ENCODE results near the gene GET3. TPM values are rescaled to one million over a fixed set of nuclear protein-coding genes. Genes with fewer than 3 reads are reported as not detected.
"Not testable (repeated sequence)": the region's sequence is repeated elsewhere in the genome, so short reads cannot be mapped to it uniquely, and the experiment has no call there.

GET3 gene
- polyA plus RNA-seq, 3 donors, result 76.6 to 94.6 (median 82.7) TPM

GRCh38 chr19:12796146-12797071, 59.1 kb downstream of the GET3 start:
- peak in 2 of 11 donors; percentile 73 to 82 for DNase-seq (ENCODE audit: extremely low read depth in 1 of 11, low read depth in 9 of 11, low spot score in 4 of 11)

DNA sequence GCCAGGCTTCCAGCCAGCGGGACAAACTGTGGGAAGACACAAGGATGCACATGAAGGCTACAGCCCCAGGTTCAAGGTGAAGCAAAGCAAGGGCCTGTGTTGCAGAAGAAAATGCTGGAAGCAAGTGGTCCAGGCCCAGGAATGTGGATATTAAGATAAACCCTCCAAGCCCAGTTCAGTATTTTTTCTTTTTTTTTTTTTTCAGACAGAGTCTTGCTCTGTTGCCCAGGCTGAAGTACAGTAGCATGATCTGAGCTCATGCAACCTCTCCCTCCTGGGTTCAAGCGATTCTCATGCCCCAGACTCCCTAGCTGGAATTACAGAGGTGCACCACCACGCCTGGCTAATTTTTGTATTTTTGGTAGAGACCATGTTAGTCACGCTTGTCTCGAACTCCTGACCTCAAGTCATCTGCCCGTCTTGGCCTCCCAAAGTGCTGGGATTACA, 59.9 kb downstream of the GET3 start:
- DNase-seq (ENCODE audit: extremely low read depth in 1 of 11, low read depth in 9 of 11, low spot score in 4 of 11), result no peak

DNA sequence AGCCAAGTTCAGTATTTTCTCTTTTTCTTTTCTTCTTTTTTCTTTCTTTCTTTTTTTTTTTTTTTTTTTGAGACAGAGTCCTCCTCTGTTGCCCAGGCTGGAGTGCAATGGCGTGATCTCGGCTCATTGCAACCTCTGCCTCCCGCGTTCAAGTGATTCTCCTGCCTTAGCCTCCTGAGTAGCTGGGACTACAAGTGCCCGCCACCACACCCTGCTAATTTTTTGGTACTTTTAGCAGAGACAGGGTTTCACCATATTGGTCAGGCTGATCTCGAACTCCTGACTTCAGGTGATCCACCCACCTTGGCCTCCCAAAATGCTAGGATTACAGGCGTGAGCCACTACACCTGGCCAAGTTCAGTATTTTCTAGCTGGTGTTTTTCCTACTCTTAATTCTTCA, 60.3 kb downstream of the GET3 start:
- DNase-seq (ENCODE audit: extremely low read depth in 1 of 11, low read depth in 9 of 11, low spot score in 4 of 11), result not testable (repeated sequence)

Other genes with a start within 250 kb of the GET3 start
- 10 to 100 TPM; 12.2 to 13.0 (median 12.5) TPM for gene ZNF564, start 186.0 kb upstream of the GET3 start, polyA plus RNA-seq (ENCODE audit: insufficient read length in 3 of 3)
- gene ZNF490, start 126.7 kb upstream of the GET3 start, polyA plus RNA-seq (ENCODE audit: insufficient read length in 3 of 3), result 1 to 10 TPM; 4.3 to 5.0 (median 4.4) TPM
- gene ZNF791, start 126.6 kb upstream of the GET3 start, polyA plus RNA-seq (ENCODE audit: insufficient read length in 3 of 3), result 10 to 100 TPM; 20.0 to 26.8 (median 26.7) TPM
- gene MAN2B1, start 70.8 kb upstream of the GET3 start, polyA plus RNA-seq (ENCODE audit: insufficient read length in 3 of 3), result 10 to 100 TPM; 28.6 to 38.1 (median 31.5) TPM
- 10 to 100 TPM; 13.7 to 26.0 (median 17.8) TPM for gene WDR83, start 70.7 kb upstream of the GET3 start, polyA plus RNA-seq (ENCODE audit: insufficient read length in 3 of 3)
- 100 to 1,000 TPM in 1 of 3 donors, 10 to 100 TPM in 2; 68.5 to 103 (median 83.0) TPM for gene DHPS, start 55.6 kb upstream of the GET3 start, polyA plus RNA-seq (ENCODE audit: insufficient read length in 3 of 3)
- gene GNG14, start 49.5 kb upstream of the GET3 start, polyA plus RNA-seq (ENCODE audit: insufficient read length in 3 of 3), result under 1 TPM in 2 of 3 donors, not detected in 1; 0.45 to 0.55 TPM
- 10 to 100 TPM; 12.2 to 17.0 (median 15.1) TPM for gene FBXW9, start 40.9 kb upstream of the GET3 start, polyA plus RNA-seq (ENCODE audit: insufficient read length in 3 of 3)
- gene TNPO2, start 13.6 kb upstream of the GET3 start, polyA plus RNA-seq (ENCODE audit: insufficient read length in 3 of 3), result 10 to 100 TPM; 66.7 to 81.9 (median 79.3) TPM
- 100 to 1,000 TPM; 150 to 204 (median 184) TPM for gene TRIR, start 2.8 kb upstream of the GET3 start, polyA plus RNA-seq (ENCODE audit: insufficient read length in 3 of 3)
- gene BEST2, start 14.3 kb downstream of the GET3 start, polyA plus RNA-seq (ENCODE audit: insufficient read length in 3 of 3), result under 1 TPM; 0.08 to 0.13 (median 0.09) TPM
- 10 to 100 TPM; 43.8 to 89.3 (median 56.4) TPM for gene HOOK2, start 38.1 kb downstream of the GET3 start, polyA plus RNA-seq (ENCODE audit: insufficient read length in 3 of 3)
- 10 to 100 TPM; 32.8 to 50.1 (median 44.2) TPM for gene JUNB, start 54.0 kb downstream of the GET3 start, polyA plus RNA-seq (ENCODE audit: insufficient read length in 3 of 3)
- gene PRDX2, start 64.3 kb downstream of the GET3 start, polyA plus RNA-seq (ENCODE audit: insufficient read length in 3 of 3), result 100 to 1,000 TPM; 283 to 360 (median 327) TPM
- gene THSD8, start 64.6 kb downstream of the GET3 start, polyA plus RNA-seq (ENCODE audit: insufficient read length in 3 of 3), result 1 to 10 TPM; 4.7 to 9.0 (median 6.7) TPM
- gene RNASEH2A, start 69.1 kb downstream of the GET3 start, polyA plus RNA-seq (ENCODE audit: insufficient read length in 3 of 3), result 10 to 100 TPM; 29.4 to 44.1 (median 34.0) TPM
- gene RTBDN, start 97.1 kb downstream of the GET3 start, polyA plus RNA-seq (ENCODE audit: insufficient read length in 3 of 3), result under 1 TPM in 1 of 3 donors, not detected in 2; 0.14 TPM
- gene MAST1, start 101.0 kb downstream of the GET3 start, polyA plus RNA-seq (ENCODE audit: insufficient read length in 3 of 3), result 1 to 10 TPM; 1.0 to 1.3 (median 1.1) TPM
- 10 to 100 TPM; 10.2 to 12.6 (median 11.7) TPM for gene DNASE2, start 144.0 kb downstream of the GET3 start, polyA plus RNA-seq (ENCODE audit: insufficient read length in 3 of 3)
- gene KLF1, start 149.7 kb downstream of the GET3 start, polyA plus RNA-seq (ENCODE audit: insufficient read length in 3 of 3), result under 1 TPM; 0.27 to 0.59 (median 0.32) TPM
- gene GCDH, start 153.7 kb downstream of the GET3 start, polyA plus RNA-seq (ENCODE audit: insufficient read length in 3 of 3), result 10 to 100 TPM; 31.9 to 38.3 (median 33.4) TPM
- gene SYCE2, start 181.8 kb downstream of the GET3 start, polyA plus RNA-seq (ENCODE audit: insufficient read length in 3 of 3), result 1 to 10 TPM; 3.0 to 4.5 (median 3.1) TPM
- gene FARSA, start 196.2 kb downstream of the GET3 start, polyA plus RNA-seq (ENCODE audit: insufficient read length in 3 of 3), result 10 to 100 TPM; 41.2 to 58.6 (median 52.8) TPM
- 100 to 1,000 TPM; 842 to 975 (median 894) TPM for gene CALR, start 201.1 kb downstream of the GET3 start, polyA plus RNA-seq (ENCODE audit: insufficient read length in 3 of 3)
- gene RAD23A, start 208.4 kb downstream of the GET3 start, polyA plus RNA-seq (ENCODE audit: insufficient read length in 3 of 3), result 10 to 100 TPM; 63.4 to 87.5 (median 85.0) TPM
- gene GADD45GIP1, start 219.7 kb downstream of the GET3 start, polyA plus RNA-seq (ENCODE audit: insufficient read length in 3 of 3), result 10 to 100 TPM; 27.4 to 45.9 (median 40.6) TPM
- gene DAND5, start 232.1 kb downstream of the GET3 start, polyA plus RNA-seq (ENCODE audit: insufficient read length in 3 of 3), result under 1 TPM in 2 of 3 donors, not detected in 1; 0.07 to 0.18 TPM

Measured in renal cortex interstitium (tissue), 11 donors.